Skeletal muscle satellite cell (primary cell): ENCODE results near the gene GABARAPL2. TPM values are rescaled to one million over a fixed set of nuclear protein-coding genes. Genes with fewer than 3 reads are reported as not detected.
A peak's percentile ranks its signal among the peaks of the same experiment; 100 is the strongest.

Experiments
- H3K27me3 ChIP-seq: 2 replicates; pipeline ENCODE4 v1.7.0; 2013; ENCODE audit warnings: low read length; ENCODE audit not compliant: control insufficient read depth, insufficient read depth
- H3K36me3 ChIP-seq: 2 replicates; pipeline ENCODE4 v1.7.0; 2013; ENCODE audit warnings: mild to moderate bottlenecking, control low read depth, low read length; ENCODE audit not compliant: insufficient read depth
- H3K4me1 ChIP-seq: 2 replicates; pipeline ENCODE4 v1.7.0; 2013; ENCODE audit warnings: low read length; ENCODE audit not compliant: control insufficient read depth, insufficient read depth
- H3K4me2 ChIP-seq: 2 replicates; pipeline ENCODE4 v1.7.0; 2013; ENCODE audit warnings: mild to moderate bottlenecking, low read length
- H3K4me3 ChIP-seq: 2 replicates; pipeline ENCODE4 v1.7.0; 2013; ENCODE audit warnings: low read length
- H3K9ac ChIP-seq: 2 replicates; pipeline ENCODE4 v1.7.0; 2013; ENCODE audit warnings: mild to moderate bottlenecking, low read depth, low read length, moderate library complexity
- H3K9me3 ChIP-seq: replicated peaks from 2 replicates; pipeline ENCODE4 v1.7.0; 2013; ENCODE audit warnings: mild to moderate bottlenecking, control low read depth, low read length
- total RNA-seq: library from RNA; depleted of rRNA; stranded (reverse); fragments of >200 nt; gene quantifications from 2 replicates; pipeline ENCODE4 v1.2.3, GENCODE V29; 2012; rRNA removed

The GABARAPL2 gene
- total RNA-seq, result 28.2 and 30.9 TPM in 2 replicates

GRCh38 chr16:75566040-75566757, at the start of gene GABARAPL2:
Gene GABARAPL2, plus strand, starts transcription at chr16:75566379. Its CDS starts 108 bp downstream, at chr16:75566487.
- Histone ChIP-seq H3K4me1 (peaks cover 13% of the 10 kb centered on the region), H3K9me3 (no peaks in the 10 kb centered on the region), H3K9ac (peak within 1 kb of the TSS; percentile 93)

GRCh38 chr16:75519175-75519574, 47.0 kb upstream of the GABARAPL2 start:
- no peaks in the 10 kb centered on the region for H3K36me3 ChIP-seq
- H3K4me3 ChIP-seq, result no peak overlapping the region
- H3K9me3 ChIP-seq, result no peaks in the 10 kb centered on the region
- no peaks in the 10 kb centered on the region for H3K27me3 ChIP-seq
- H3K4me2 ChIP-seq, result no peak overlapping the region
- no peak overlapping the region for H3K9ac ChIP-seq
- H3K4me1 ChIP-seq, result peaks cover 8% of the 10 kb centered on the region

More at GRCh38 chr16:75566040-75566757, at the start of gene GABARAPL2:
- Histone ChIP-seq H3K27me3 (peaks cover 14% of the 10 kb centered on the region), H3K36me3 (peaks cover 27% of the 10 kb centered on the region), H3K4me3 (peak within 1 kb of the TSS; percentile 85), H3K4me2 (peak within 1 kb of the TSS; percentile 90)

- no peaks in the 10 kb centered on the region for H3K36me3 ChIP-seq
These were observed 40.0 kb upstream of the GABARAPL2 start for GRCh38 chr16:75526032-75526790.

GRCh38 chr16:75527825-75528299, 38.3 kb upstream of the GABARAPL2 start:
- Histone ChIP-seq H3K27me3 (peaks cover 10% of the 10 kb centered on the region), H3K9me3 (no peaks in the 10 kb centered on the region), H3K4me2 (no peak overlapping the region), H3K4me3 (no peak overlapping the region), H3K9ac (no peak overlapping the region), H3K4me1 (no peaks in the 10 kb centered on the region), H3K36me3 (no peaks in the 10 kb centered on the region)

More at GRCh38 chr16:75526032-75526790, 40.0 kb upstream of the GABARAPL2 start:
- Histone ChIP-seq H3K9ac (no peak overlapping the region), H3K4me1 (no peaks in the 10 kb centered on the region), H3K4me2 (no peak overlapping the region), H3K9me3 (no peaks in the 10 kb centered on the region), H3K4me3 (no peak overlapping the region), H3K27me3 (no peaks in the 10 kb centered on the region)

- Histone ChIP-seq H3K9ac (no peak overlapping the region), H3K36me3 (no peaks in the 10 kb centered on the region), H3K9me3 (no peaks in the 10 kb centered on the region), H3K4me3 (no peak overlapping the region), H3K4me2 (no peak overlapping the region), H3K27me3 (peaks cover 13% of the 10 kb centered on the region), H3K4me1 (no peaks in the 10 kb centered on the region)
These were observed 36.9 kb upstream of the GABARAPL2 start for GRCh38 chr16:75529056-75529905.

GRCh38 chr16:75529959-75530358, 36.2 kb upstream of the GABARAPL2 start:
- Histone ChIP-seq H3K4me3 (no peak overlapping the region), H3K9me3 (no peaks in the 10 kb centered on the region), H3K27me3 (peaks cover 13% of the 10 kb centered on the region), H3K4me2 (no peak overlapping the region), H3K36me3 (no peaks in the 10 kb centered on the region), H3K4me1 (no peaks in the 10 kb centered on the region), H3K9ac (no peak overlapping the region)

GRCh38 chr16:75532142-75532765, 33.9 kb upstream of the GABARAPL2 start:
- Histone ChIP-seq H3K9me3 (no peaks in the 10 kb centered on the region), H3K27me3 (peaks cover 13% of the 10 kb centered on the region), H3K4me3 (no peak overlapping the region), H3K4me2 (no peak overlapping the region), H3K9ac (no peak overlapping the region), H3K36me3 (no peaks in the 10 kb centered on the region), H3K4me1 (no peaks in the 10 kb centered on the region)

- no peaks in the 10 kb centered on the region for H3K36me3 ChIP-seq
- H3K4me3 ChIP-seq, result no peak overlapping the region
- H3K9me3 ChIP-seq, result no peaks in the 10 kb centered on the region
- no peaks in the 10 kb centered on the region for H3K4me1 ChIP-seq
- H3K4me2 ChIP-seq, result no peak overlapping the region
- no peak overlapping the region for H3K9ac ChIP-seq
- peaks cover 13% of the 10 kb centered on the region for H3K27me3 ChIP-seq
These were observed 33.4 kb upstream of the GABARAPL2 start for GRCh38 chr16:75532791-75533190.

- no peaks in the 10 kb centered on the region for H3K9me3 ChIP-seq
- H3K4me2 ChIP-seq, result no peak overlapping the region
- H3K9ac ChIP-seq, result no peak overlapping the region
- H3K27me3 ChIP-seq, result peaks cover 13% of the 10 kb centered on the region
- H3K36me3 ChIP-seq, result no peaks in the 10 kb centered on the region
- H3K4me1 ChIP-seq, result no peaks in the 10 kb centered on the region
- no peak overlapping the region for H3K4me3 ChIP-seq
These were observed 31.5 kb upstream of the GABARAPL2 start for GRCh38 chr16:75534560-75535205.

GRCh38 chr16:75535211-75535843, 30.9 kb upstream of the GABARAPL2 start:
- Histone ChIP-seq H3K4me1 (no peaks in the 10 kb centered on the region), H3K4me3 (no peak overlapping the region), H3K36me3 (no peaks in the 10 kb centered on the region), H3K4me2 (no peak overlapping the region), H3K9ac (no peak overlapping the region), H3K9me3 (no peaks in the 10 kb centered on the region), H3K27me3 (peaks cover 13% of the 10 kb centered on the region)
